Neutrophil (primary cell): ENCODE results near the gene NOX3.

Experiments used
- H3K27ac ChIP-seq: fragments of 200-600 bp; sonication (generic); 2 replicates; pipeline ENCODE4 v1.5.1; 2016; ENCODE audit warnings: mild to moderate bottlenecking, moderate library complexity
- H3K27me3 ChIP-seq: fragments of 200-600 bp; sonication (generic); 2 replicates; pipeline ENCODE4 v1.6.0; 2016; ENCODE audit warnings: mild to moderate bottlenecking
- H3K36me3 ChIP-seq: fragments of 200-600 bp; sonication (generic); 2 replicates; pipeline ENCODE4 v1.5.1; 2017
- H3K4me1 ChIP-seq, 2 experiments: fragments of 200-600 bp in 1 of 2; sonication (generic) in 1 of 2; 1 replicate in 1 of 2; 2 replicates in 1 of 2; pipeline versions ENCODE4 v1.5.1 to v1.6.1; 2013 to 2016; ENCODE audit warnings: low read depth in 1 of 2, low read length in 1 of 2, mild to moderate bottlenecking in 1 of 2, moderate library complexity in 1 of 2; ENCODE audit not compliant: control insufficient read depth in 1 of 2, insufficient read depth in 1 of 2
- H3K4me3 ChIP-seq, 2 experiments: fragments of 200-600 bp in 1 of 2; sonication (generic) in 1 of 2; 1 replicate in 1 of 2; 2 replicates in 1 of 2; pipeline ENCODE4 v1.5.1; 2013 to 2016; ENCODE audit warnings: low read depth in 1 of 2, low read length in 1 of 2, mild to moderate bottlenecking in 1 of 2, moderate library complexity in 1 of 2
- H3K9me3 ChIP-seq: fragments of 200-600 bp; sonication (generic); 2 replicates; pipeline ENCODE4 v1.5.1; 2016
- CTCF ChIP-seq: fragments of 200-600 bp; sonication (generic); IDR thresholded peaks from 2 replicates; pipeline ENCODE4 v1.5.1; 2016; ENCODE audit warnings: antibody characterized with exemption

NOX3 gene

GRCh38 chr6:155417454-155417853, 38.2 kb downstream of the NOX3 start:
- H3K27ac ChIP-seq: no peak overlapping the region
- H3K9me3 ChIP-seq: no peaks in the 10 kb centered on the region
- no peaks in the 10 kb centered on the region for H3K27me3 ChIP-seq
- H3K36me3 ChIP-seq: no peaks in the 10 kb centered on the region
- TF ChIP-seq CTCF: no peak
- peaks cover 0 to 11% of the 10 kb centered on the region in 2 experiments for H3K4me1 ChIP-seq
- H3K4me3 ChIP-seq: no peak overlapping the region

DNA sequence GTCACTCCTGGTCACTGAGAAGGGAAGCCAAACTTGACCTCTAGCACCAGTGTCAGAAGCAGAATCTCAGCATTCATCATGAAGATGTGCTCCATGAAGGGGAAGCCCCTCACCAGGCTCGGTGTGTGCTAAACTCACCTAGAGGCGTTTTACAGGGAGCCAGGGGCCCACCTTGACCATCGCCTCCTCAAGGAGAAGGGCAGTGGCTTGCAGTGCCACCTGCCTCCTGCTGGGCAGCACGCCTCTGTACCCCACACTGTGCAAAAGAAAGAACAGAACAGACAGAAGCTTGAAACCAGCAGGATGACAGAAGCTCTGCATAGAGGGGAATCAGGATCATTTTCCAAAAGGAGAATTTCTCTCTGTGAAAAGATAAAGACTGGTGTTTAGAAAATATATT, 39.7 kb downstream of the NOX3 start:
- H3K27me3 ChIP-seq: no peaks in the 10 kb centered on the region
- no peaks in the 10 kb centered on the region for H3K9me3 ChIP-seq
- no peak overlapping the region for H3K27ac ChIP-seq
- H3K4me1 ChIP-seq: peaks cover 0 to 11% of the 10 kb centered on the region in 2 experiments
- no peaks in the 10 kb centered on the region for H3K36me3 ChIP-seq
- TF ChIP-seq CTCF: no peak
- H3K4me3 ChIP-seq: no peak overlapping the region

GRCh38 chr6:155414049-155414448, 41.6 kb downstream of the NOX3 start:
- H3K36me3 ChIP-seq: no peaks in the 10 kb centered on the region
- no peaks in the 10 kb centered on the region for H3K27me3 ChIP-seq
- H3K27ac ChIP-seq: no peak overlapping the region
- peaks cover 0 to 11% of the 10 kb centered on the region in 2 experiments for H3K4me1 ChIP-seq
- H3K9me3 ChIP-seq: no peaks in the 10 kb centered on the region
- no peak for TF ChIP-seq CTCF
- no peak overlapping the region for H3K4me3 ChIP-seq

- Histone ChIP-seq H3K27me3 (no peaks in the 10 kb centered on the region), H3K27ac (no peak overlapping the region), H3K4me1 (no peaks in the 10 kb centered on the region), H3K9me3 (no peaks in the 10 kb centered on the region), H3K36me3 (no peaks in the 10 kb centered on the region), H3K4me3 (no peak overlapping the region)
- no peak for TF ChIP-seq CTCF
Observed at GRCh38 chr6:155412335-155412734, 43.3 kb downstream of the NOX3 start.

- Histone ChIP-seq H3K4me3 (no peak overlapping the region), H3K9me3 (no peaks in the 10 kb centered on the region), H3K27me3 (no peaks in the 10 kb centered on the region), H3K4me1 (no peaks in the 10 kb centered on the region), H3K36me3 (no peaks in the 10 kb centered on the region), H3K27ac (no peak overlapping the region)
- no peak for TF ChIP-seq CTCF
Observed at GRCh38 chr6:155411154-155412052, 44.2 kb downstream of the NOX3 start.
